ENCODE measurements around the gene NBEAL1.

- TF ChIP-seq FOXM1 (IDR thresholded peaks at IDR 0.05; ENCODE audit: borderline replicate concordance), result no peak
- no peak for TF ChIP-seq TARDBP (IDR thresholded peaks at IDR 0.05)
- TF ChIP-seq SP1 (IDR thresholded peaks at IDR 0.05), result no peak
- TF ChIP-seq ELF4 (IDR thresholded peaks at IDR 0.05), result no peak
Measured at GRCh38 chr2:203080447-203081045, 65.9 kb downstream of the NBEAL1 start.
